ENCODE measurements around the gene ARL15. TPM values are rescaled to one million over a fixed set of nuclear protein-coding genes. Genes with fewer than 3 reads are reported as not detected.

Gene ARL15
- total RNA-seq, 1 experiment from 2014 or later: 6.9 TPM

DNA sequence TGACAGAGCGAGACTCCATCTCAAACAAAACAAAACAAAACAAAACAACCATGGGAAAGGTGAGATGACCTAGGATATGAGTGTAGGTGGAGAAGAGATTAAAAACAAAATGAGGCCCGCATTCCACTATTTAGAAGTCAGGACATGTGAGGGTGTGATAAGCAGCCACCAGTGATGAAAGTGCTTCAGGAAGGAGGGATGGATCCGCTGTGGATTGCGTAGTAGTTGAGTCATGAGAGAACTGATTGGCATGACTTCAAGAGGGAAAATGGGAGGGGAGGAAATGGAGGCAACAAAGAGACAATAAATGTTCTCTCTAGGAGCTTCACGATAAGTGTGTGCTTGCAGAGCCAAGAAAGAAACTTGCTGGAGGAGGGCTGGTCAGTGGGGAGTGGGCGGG lies 367.6 kb downstream of the ARL15 start:
- H3K27ac ChIP-seq (ENCODE audit: low read length): no peak overlapping the region
- H3K4me2 ChIP-seq (ENCODE audit: low read length): no peak overlapping the region
- no peaks in the 10 kb centered on the region for H3K27me3 ChIP-seq (ENCODE audit: low read length)
- DNase-seq (no peak), ATAC-seq (no peak)
- H3K79me2 ChIP-seq (ENCODE audit: low read length): no peaks in the 10 kb centered on the region
- no peaks in the 10 kb centered on the region for H3K9me2 ChIP-seq (replicated peaks; ENCODE audit: low read length)
- no TSS peak for BruUV-seq (replicated peaks)
- H4K20me1 ChIP-seq (ENCODE audit: low read length): no peaks in the 10 kb centered on the region
- H3K4me1 ChIP-seq (ENCODE audit: insufficient read depth, low read length): no peaks in the 10 kb centered on the region
- no peak overlapping the region for H3K9ac ChIP-seq (ENCODE audit: low read length)
- H2AFZ ChIP-seq (ENCODE audit: low read length): no peak overlapping the region
- POLR2A ChIA-PET (ENCODE audit: unreplicated experiment): interaction anchor here (0.5 kb wide), 1 partner anchor 9 kb away, joined by 3 read pairs; no protein-coding TSS in a partner anchor
- no peaks in the 10 kb centered on the region for H3F3A ChIP-seq (ENCODE audit: low read length, unreplicated experiment)
- TF ChIP-seq, protein P1, sequence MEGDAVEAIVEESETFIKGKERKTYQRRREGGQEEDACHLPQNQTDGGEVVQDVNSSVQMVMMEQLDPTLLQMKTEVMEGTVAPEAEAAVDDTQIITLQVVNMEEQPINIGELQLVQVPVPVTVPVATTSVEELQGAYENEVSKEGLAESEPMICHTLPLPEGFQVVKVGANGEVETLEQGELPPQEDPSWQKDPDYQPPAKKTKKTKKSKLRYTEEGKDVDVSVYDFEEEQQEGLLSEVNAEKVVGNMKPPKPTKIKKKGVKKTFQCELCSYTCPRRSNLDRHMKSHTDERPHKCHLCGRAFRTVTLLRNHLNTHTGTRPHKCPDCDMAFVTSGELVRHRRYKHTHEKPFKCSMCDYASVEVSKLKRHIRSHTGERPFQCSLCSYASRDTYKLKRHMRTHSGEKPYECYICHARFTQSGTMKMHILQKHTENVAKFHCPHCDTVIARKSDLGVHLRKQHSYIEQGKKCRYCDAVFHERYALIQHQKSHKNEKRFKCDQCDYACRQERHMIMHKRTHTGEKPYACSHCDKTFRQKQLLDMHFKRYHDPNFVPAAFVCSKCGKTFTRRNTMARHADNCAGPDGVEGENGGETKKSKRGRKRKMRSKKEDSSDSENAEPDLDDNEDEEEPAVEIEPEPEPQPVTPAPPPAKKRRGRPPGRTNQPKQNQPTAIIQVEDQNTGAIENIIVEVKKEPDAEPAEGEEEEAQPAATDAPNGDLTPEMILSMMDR (conservative IDR thresholded peaks at IDR 0.05; ENCODE audit: low read depth, low read length): no peak
- TF ChIP-seq EZH2 (IDR thresholded peaks at IDR 0.05; ENCODE audit: low read length, unreplicated experiment): no peak
- TF ChIP-seq EZH2phosphoT487 (IDR thresholded peaks at IDR 0.05; ENCODE audit: borderline replicate concordance, low read length): no peak
- no peak overlapping the region for H3K4me3 ChIP-seq (ENCODE audit: low read length)
- no peaks in the 10 kb centered on the region for H3K36me3 ChIP-seq (ENCODE audit: low read depth, low read length)
- CTCF ChIA-PET: no interaction called here
- no peaks in the 10 kb centered on the region for H3K9me3 ChIP-seq (ENCODE audit: low read length)
- intact Hi-C loops (cut with micrococcal nuclease): no loop called here

DNA sequence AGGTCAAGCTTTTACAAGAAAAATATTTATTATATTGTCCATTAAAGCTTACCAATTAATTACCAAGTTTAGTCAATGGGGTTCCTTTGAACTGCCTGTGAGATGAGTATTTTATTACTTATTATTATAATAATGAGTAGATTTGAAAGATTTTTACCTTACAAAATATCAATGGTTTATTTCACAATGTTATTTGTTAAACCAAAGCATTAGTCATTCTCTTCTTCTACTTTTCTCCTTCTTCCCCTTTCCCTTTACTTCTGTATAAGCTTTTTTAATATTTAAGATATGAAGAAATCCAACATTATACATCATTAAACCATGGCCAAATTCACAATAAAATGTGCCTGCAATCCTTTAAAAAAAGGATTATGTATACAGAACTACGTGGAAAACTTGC lies 369.5 kb downstream of the ARL15 start:
- BruUV-seq (replicated peaks): no TSS peak
- POLR2A ChIA-PET (ENCODE audit: unreplicated experiment): no interaction called here
- Histone ChIP-seq H3K27ac (ENCODE audit: low read length) (no peak overlapping the region), H4K20me1 (ENCODE audit: low read length) (no peaks in the 10 kb centered on the region), H3K9ac (ENCODE audit: low read length) (no peak overlapping the region), H3K9me3 (ENCODE audit: low read length) (no peaks in the 10 kb centered on the region), H2AFZ (ENCODE audit: low read length) (no peak overlapping the region), H3F3A (ENCODE audit: low read length, unreplicated experiment) (no peaks in the 10 kb centered on the region), H3K79me2 (ENCODE audit: low read length) (no peaks in the 10 kb centered on the region), H3K4me2 (ENCODE audit: low read length) (no peak overlapping the region), H3K4me1 (ENCODE audit: insufficient read depth, low read length) (no peaks in the 10 kb centered on the region), H3K36me3 (ENCODE audit: low read depth, low read length) (no peaks in the 10 kb centered on the region), H3K4me3 (ENCODE audit: low read length) (no peak overlapping the region), H3K9me2 (replicated peaks; ENCODE audit: low read length) (no peaks in the 10 kb centered on the region), H3K27me3 (ENCODE audit: low read length) (no peaks in the 10 kb centered on the region)
- intact Hi-C loops (cut with micrococcal nuclease): no loop called here
- ATAC-seq (no peak), DNase-seq (no peak)
- CTCF ChIA-PET: no interaction called here
- no peak for TF ChIP-seq EZH2 (IDR thresholded peaks at IDR 0.05; ENCODE audit: low read length, unreplicated experiment)
- TF ChIP-seq, protein P1 (conservative IDR thresholded peaks at IDR 0.05; ENCODE audit: low read depth, low read length): no peak
- no peak for TF ChIP-seq EZH2phosphoT487 (IDR thresholded peaks at IDR 0.05; ENCODE audit: borderline replicate concordance, low read length)

GRCh38 chr5:53937467-53937866 lies 372.9 kb downstream of the ARL15 start:
- Histone ChIP-seq H3K9me2 (replicated peaks; ENCODE audit: low read length) (no peaks in the 10 kb centered on the region), H3K9me3 (ENCODE audit: low read length) (no peaks in the 10 kb centered on the region), H3K36me3 (ENCODE audit: low read depth, low read length) (no peaks in the 10 kb centered on the region), H3K4me1 (ENCODE audit: insufficient read depth, low read length) (no peaks in the 10 kb centered on the region), H3F3A (ENCODE audit: low read length, unreplicated experiment) (no peaks in the 10 kb centered on the region), H3K27ac (ENCODE audit: low read length) (no peak overlapping the region), H4K20me1 (ENCODE audit: low read length) (no peaks in the 10 kb centered on the region), H3K4me3 (ENCODE audit: low read length) (no peak overlapping the region), H3K9ac (ENCODE audit: low read length) (no peak overlapping the region), H3K79me2 (ENCODE audit: low read length) (no peaks in the 10 kb centered on the region), H3K4me2 (ENCODE audit: low read length) (no peak overlapping the region), H3K27me3 (ENCODE audit: low read length) (no peaks in the 10 kb centered on the region), H2AFZ (ENCODE audit: low read length) (no peak overlapping the region)
- ChIA-PET POLR2A (ENCODE audit: unreplicated experiment) (no interaction called here), CTCF (no interaction called here)
- DNase-seq (no peak), ATAC-seq (no peak)
- BruUV-seq (replicated peaks): no TSS peak
- intact Hi-C loops (cut with micrococcal nuclease): no loop called here
- TF ChIP-seq EZH2 (IDR thresholded peaks at IDR 0.05; ENCODE audit: low read length, unreplicated experiment) (no peak), EZH2phosphoT487 (IDR thresholded peaks at IDR 0.05; ENCODE audit: borderline replicate concordance, low read length) (no peak)
- TF ChIP-seq, protein P1 (conservative IDR thresholded peaks at IDR 0.05; ENCODE audit: low read depth, low read length): no peak

All from PC-3 (cell line).